Prostate gland (tissue), 2 donors: ENCODE results near the gene FMN2. TPM values are rescaled to one million over a fixed set of nuclear protein-coding genes. Genes with fewer than 3 reads are reported as not detected.
"Not testable (repeated sequence)": the region's sequence is repeated elsewhere in the genome, so short reads cannot be mapped to it uniquely, and the experiment has no call there.

Experiments used
- DNase-seq: peaks from one replicate; pipeline ENCODE4 v3.0.0-alpha.2; 2019; ENCODE audit warnings: low spot score
- H3K27ac ChIP-seq, 2 donors: fragments of 200-600 bp; sonication (generic); 2 replicates each; pipeline ENCODE4 v1.5.1; 2017 to 2019
- H3K27me3 ChIP-seq: fragments of 200-600 bp; sonication (generic); replicated peaks from 2 replicates; pipeline ENCODE4 v1.5.1; 2019; ENCODE audit not compliant: insufficient read depth
- H3K36me3 ChIP-seq, 2 donors: fragments of 200-600 bp; sonication (generic); 1 replicate in 1 of 2; 2 replicates in 1 of 2; pipeline versions ENCODE4 v1.5.1 to v1.8.1; 2017 to 2019
- H3K4me1 ChIP-seq: fragments of 200-600 bp; sonication (generic); replicated peaks from 2 replicates; pipeline ENCODE4 v1.5.1; 2019
- H3K4me3 ChIP-seq, 2 donors: fragments of 200-600 bp; sonication (generic); 2 replicates each; pipeline ENCODE4 v1.5.1; 2017 to 2019
- H3K9me3 ChIP-seq: fragments of 200-600 bp; sonication (generic); 2 replicates; pipeline ENCODE4 v1.5.1; 2017
- CTCF ChIP-seq, 4 experiments: fragments of 200-600 bp in 2 of 4; fragments of 450-650 bp in 2 of 4; sonication (generic) in 2 of 4; IDR thresholded peaks; 1 replicate in 3 of 4; 2 replicates in 1 of 4; pipeline ENCODE4 v1.5.1; 2016 to 2019; ENCODE audit warnings: antibody characterized with exemption in 4 of 4, mild to moderate bottlenecking in 2 of 4, moderate library complexity in 2 of 4
- POLR2A ChIP-seq: fragments of 450-650 bp; IDR thresholded peaks from one replicate; pipeline ENCODE4 v1.6.1; 2016; ENCODE audit warnings: antibody characterized with exemption, mild to moderate bottlenecking
- POLR2AphosphoS5 ChIP-seq: sonication (generic); formaldehyde crosslinking; IDR thresholded peaks from one replicate; pipeline ENCODE4 v1.6.1; 2017; ENCODE audit warnings: antibody characterized with exemption
- WGBS: methylation state at CpG from one replicate; pipeline ENCODE4 v1.1.5; 2018; 5-methylcytosine and 5-hydroxymethylcytosine counted together
- intact Hi-C: fragments of 100-400 bp; cut with DNase I; formaldehyde crosslinking; loops from one replicate; pipeline ENCODE4 v1.14.2; 2022
- total RNA-seq, 2 donors: library from RNA; depleted of rRNA; stranded (reverse); fragments of >200 nt; gene quantifications; one replicate each; pipeline ENCODE4 v1.1.0, GENCODE V29; 2016

The FMN2 gene
- total RNA-seq, 2 donors from 2014 or later = 0.27 to 4.8 TPM

DNA sequence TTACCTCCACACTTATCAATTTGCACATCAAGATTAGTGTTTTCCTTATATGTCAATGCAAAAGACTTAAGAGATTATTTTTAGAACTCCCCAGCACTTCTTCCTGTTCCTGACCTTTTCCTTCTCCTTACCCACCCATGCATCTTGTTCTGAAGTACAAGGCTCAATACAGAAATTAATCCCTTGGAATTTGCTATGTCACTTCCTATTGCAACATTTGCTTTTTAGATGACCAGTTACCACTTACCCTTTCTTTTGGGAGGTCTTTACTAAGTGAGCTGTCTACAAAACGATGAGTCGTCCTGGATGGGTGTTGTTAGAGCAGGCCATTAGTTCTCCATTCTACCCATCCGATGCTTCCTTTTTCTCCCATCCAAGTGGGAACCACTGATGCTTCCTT is 221.2 kb downstream of the FMN2 start:
- no peak overlapping the region for H3K27ac ChIP-seq
- H3K4me1 ChIP-seq = no peaks in the 10 kb centered on the region
- no peak overlapping the region for H3K4me3 ChIP-seq
- no peaks in the 10 kb centered on the region for H3K27me3 ChIP-seq
- 75% methylated on average over 3 of the region's 3 CpGs for WGBS
- H3K9me3 ChIP-seq = no peaks in the 10 kb centered on the region
- no peak for DNase-seq
- intact Hi-C loops = no loop called here
- H3K36me3 ChIP-seq = no peaks in the 10 kb centered on the region
- TF ChIP-seq POLR2AphosphoS5 (no peak), CTCF (IDR thresholded peaks at IDR 0.05) (no peak), POLR2A (no peak)

- DNase-seq = no peak
- TF ChIP-seq CTCF (IDR thresholded peaks at IDR 0.05) (no peak), POLR2AphosphoS5 (peak; percentile 32), POLR2A (no peak)
- WGBS = 28% methylated on average over 3 of the region's 3 CpGs
- H3K27me3 ChIP-seq = no peaks in the 10 kb centered on the region
- H3K4me1 ChIP-seq = no peaks in the 10 kb centered on the region
- H3K36me3 ChIP-seq = no peaks in the 10 kb centered on the region
- no peak overlapping the region for H3K27ac ChIP-seq
- intact Hi-C loops = no loop called here
- H3K4me3 ChIP-seq = no peak overlapping the region
- H3K9me3 ChIP-seq = no peaks in the 10 kb centered on the region
Measured at GRCh38 chr1:240314845-240315801, 223.4 kb downstream of the FMN2 start.

- intact Hi-C loops = no loop called here
- TF ChIP-seq CTCF (IDR thresholded peaks at IDR 0.05) = no peak
- TF ChIP-seq POLR2A = no peak
- no peak for TF ChIP-seq POLR2AphosphoS5
- no peaks in the 10 kb centered on the region for H3K4me1 ChIP-seq
- no peak overlapping the region for H3K27ac ChIP-seq
- no peak for DNase-seq
- no peaks in the 10 kb centered on the region for H3K9me3 ChIP-seq
- H3K27me3 ChIP-seq = no peaks in the 10 kb centered on the region
- H3K36me3 ChIP-seq = no peaks in the 10 kb centered on the region
- H3K4me3 ChIP-seq = no peak overlapping the region
- 63% methylated on average over 3 of the region's 3 CpGs for whole genome bisulfite sequencing
Measured at GRCh38 chr1:240319998-240320397, 228.3 kb downstream of the FMN2 start.

DNA sequence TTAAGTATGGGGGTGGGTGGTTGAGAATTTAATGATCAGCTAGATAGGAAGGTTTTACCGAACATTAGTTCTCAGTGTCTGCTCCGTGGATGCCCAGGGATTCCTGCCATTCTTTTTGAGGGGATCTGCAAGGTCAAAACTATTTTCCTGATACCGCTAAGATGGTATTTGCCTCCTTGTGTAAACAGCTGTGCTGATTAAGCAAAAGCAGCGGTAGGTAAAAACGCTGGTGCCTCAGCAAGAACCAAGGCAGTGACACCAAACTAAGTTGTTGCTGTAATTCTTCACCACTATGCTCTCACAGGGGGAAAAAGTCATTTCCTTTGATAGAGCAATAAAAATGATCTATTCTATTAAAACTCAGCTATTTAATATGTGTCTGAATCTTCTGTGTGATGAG is 229.0 kb downstream of the FMN2 start:
- no peaks in the 10 kb centered on the region for H3K36me3 ChIP-seq
- H3K4me1 ChIP-seq = no peaks in the 10 kb centered on the region
- WGBS = 46% methylated on average over 5 of the region's 5 CpGs
- H3K9me3 ChIP-seq = no peaks in the 10 kb centered on the region
- no peak for TF ChIP-seq POLR2AphosphoS5
- no peak for TF ChIP-seq CTCF (IDR thresholded peaks at IDR 0.05)
- no peak for TF ChIP-seq POLR2A
- H3K4me3 ChIP-seq = no peak overlapping the region
- H3K27ac ChIP-seq = no peak overlapping the region
- intact Hi-C loops = no loop called here
- DNase-seq = no peak
- no peaks in the 10 kb centered on the region for H3K27me3 ChIP-seq

DNA sequence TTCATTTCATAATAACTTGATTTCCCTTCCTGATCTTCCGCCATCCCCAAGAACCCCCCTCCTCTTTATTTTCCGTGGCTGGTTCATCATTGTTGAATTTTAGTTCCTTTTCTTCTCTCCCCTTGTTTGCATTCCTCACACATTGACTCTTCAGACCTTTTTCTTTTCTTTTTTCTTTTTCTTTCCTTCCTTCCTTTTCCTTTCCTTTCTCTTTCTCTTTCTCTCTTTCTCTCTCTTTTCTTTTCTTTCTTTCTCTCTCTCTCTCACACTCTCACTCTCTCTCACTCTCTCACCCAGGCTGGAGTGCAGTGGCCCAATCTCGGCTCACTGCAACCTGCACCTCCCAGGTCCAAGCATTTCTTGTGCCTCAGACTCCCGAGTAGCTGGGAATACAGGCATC is 231.3 kb downstream of the FMN2 start:
- no peaks in the 10 kb centered on the region for H3K4me1 ChIP-seq
- DNase-seq = no peak
- no peak overlapping the region for H3K27ac ChIP-seq
- WGBS = 83% methylated on average over 4 of the region's 4 CpGs
- TF ChIP-seq POLR2A (no peak), CTCF (IDR thresholded peaks at IDR 0.05) (no peak), POLR2AphosphoS5 (no peak)
- H3K4me3 ChIP-seq = no peak overlapping the region
- intact Hi-C loops = no loop called here
- no peaks in the 10 kb centered on the region for H3K36me3 ChIP-seq
- no peaks in the 10 kb centered on the region for H3K27me3 ChIP-seq
- no peaks in the 10 kb centered on the region for H3K9me3 ChIP-seq

- H3K9me3 ChIP-seq, H3K27ac ChIP-seq, H3K4me3 ChIP-seq, DNase-seq, H3K36me3 ChIP-seq, H3K27me3 ChIP-seq, intact Hi-C loops, H3K4me1 ChIP-seq: not testable (repeated sequence)
- 95% methylated on average over 1 of the region's 1 CpG for WGBS
Measured at GRCh38 chr1:240328382-240328781, 236.7 kb downstream of the FMN2 start.
